NOMO-1 treated with DMSO at 0.1 percent for 48 hours (cell line): Measurements from ENCODE around the gene MBNL2.

Experiments
- DNase-seq: peaks from one replicate; lab custom pipeline; 2025; ENCODE audit not compliant: unreplicated experiment; lab: John Stamatoyannopoulos, UW

The MBNL2 gene

DNA sequence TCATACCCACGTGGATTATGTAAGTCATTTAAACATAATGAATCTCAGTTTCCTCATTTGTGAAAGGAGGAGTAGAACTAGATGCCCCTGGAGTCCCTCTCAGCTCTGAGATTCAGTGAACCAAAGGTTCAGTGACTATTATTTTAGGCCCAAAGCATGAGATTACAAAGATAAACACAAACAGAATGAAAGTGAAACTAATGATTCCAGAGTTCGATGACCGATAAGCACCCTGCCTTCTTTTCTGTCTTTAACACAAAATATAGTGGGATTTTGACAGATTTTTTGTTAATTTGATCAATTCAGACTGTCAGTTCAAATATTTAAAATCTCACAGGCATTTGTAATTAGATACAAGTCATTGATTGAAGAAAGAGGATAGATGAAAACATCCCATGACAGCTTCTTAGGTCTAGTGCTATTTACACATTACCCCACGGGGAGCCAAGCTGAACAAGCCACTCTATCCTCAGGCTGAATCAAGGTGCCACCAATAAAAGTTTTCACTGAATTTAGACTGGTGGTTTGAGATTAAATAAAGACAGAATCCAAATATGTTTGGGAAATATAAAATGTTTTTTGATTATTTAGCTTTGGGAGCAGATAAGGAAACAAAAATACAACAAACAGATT is 147.2 kb downstream of the MBNL2 start:
- peak; percentile 9 for DNase-seq

DNA sequence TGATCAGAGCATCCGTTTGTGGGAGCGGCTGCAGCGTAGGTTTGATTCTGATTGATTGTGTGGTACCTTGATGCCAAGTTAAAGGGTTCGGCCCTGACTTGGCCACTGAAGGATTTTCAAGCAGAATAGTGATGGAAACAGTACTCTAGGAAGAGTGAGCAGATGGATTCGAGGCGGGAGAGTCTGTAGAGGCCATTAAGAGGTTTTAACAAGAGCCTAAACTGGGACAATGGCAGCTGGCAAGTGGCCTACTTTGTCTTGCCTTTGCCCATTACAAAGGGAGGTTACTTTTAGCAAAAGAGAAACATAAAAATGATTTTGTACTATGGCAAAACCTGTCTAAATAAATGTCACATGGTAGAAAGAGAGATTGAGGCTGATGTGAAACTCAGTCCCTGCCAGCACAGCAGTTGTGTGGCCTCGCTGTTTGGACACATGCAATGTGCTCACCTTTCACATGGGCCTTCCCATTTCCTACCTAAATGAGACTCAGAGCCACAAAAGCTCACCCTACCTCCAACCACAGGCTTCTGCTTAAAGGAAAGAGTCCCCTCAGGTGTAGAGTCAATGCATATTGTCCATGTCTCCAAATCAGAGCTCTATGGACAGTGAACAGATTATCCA is 149.5 kb downstream of the MBNL2 start:
- no peak for DNase-seq

DNA sequence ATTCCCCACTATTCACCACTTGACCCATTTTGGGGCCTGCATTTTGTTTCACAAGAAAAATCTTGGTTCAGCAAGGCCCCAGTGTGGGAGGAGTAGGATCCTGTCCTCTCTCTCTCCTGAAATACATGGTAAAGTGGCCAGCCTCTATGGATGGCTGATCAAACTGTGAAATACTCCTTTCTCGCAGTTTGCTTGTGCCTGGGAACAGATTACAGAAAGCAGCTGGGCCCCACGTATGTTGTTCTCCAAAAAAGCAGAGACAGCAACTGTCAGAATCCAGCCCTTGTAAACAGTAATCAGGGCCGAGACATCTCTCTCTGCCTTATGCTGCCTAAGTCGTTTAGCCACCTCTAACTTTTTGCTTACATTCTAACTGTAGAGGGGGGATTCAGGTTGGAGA is 150.8 kb downstream of the MBNL2 start:
- DNase-seq = no peak

DNA sequence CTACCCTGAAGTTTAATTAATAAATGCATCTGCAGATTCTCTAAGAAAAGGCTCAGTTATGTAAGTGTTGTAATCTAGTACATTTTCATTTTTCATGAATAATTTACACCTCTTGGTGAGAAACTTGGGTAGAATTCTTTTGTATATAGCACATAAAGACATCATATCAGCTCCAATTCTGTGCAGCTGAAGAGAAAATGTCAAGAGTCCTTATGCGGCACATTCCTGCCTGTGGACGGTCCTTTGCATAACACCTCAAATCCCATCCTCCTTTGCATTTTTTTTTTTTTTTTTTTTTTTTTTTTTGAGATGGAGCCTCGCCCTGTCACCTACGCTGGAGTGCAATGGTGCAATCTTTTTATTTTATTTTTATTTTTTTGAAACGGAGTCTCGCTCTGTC is 151.7 kb downstream of the MBNL2 start:
- no peak for DNase-seq

DNA sequence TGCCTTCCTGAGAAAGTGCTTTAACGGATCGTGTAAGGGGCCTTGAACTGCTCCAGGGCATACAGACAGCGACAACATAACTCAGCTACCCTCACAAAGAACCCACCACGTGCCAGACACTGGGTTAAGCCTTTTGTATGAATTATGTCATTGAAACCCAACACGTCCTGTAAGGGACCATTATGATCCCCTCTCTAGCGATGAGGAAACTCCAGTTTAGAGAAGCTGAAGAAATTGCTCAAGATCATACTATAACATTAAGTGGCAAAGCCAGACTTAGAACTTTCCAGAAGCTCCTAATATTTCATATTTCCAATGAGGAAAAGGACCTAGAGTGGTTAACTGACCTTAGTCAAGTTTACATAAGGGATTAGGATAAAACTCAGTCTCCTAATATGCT is 154.8 kb downstream of the MBNL2 start:
- peak; percentile 8 for DNase-seq

DNA sequence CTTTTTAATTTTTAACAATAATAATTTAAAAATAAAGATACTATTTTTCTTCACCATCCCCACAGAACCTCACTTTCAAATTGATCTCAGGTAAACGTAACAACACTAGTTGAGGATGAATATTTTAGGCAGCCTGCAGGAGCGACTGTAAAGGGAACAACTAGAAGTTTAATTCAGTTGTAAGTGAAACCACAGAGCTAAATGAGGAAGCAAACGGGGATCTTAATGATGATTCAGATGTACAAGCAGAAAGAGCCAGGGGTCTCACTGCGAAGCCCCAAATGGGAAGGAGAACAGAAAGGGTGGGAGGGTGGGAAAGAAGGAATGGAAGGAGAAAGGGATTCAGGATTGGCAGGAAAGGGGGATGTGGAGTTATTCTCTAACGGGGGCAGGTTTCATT is 157.3 kb downstream of the MBNL2 start:
- peak; percentile 73 for DNase-seq

DNA sequence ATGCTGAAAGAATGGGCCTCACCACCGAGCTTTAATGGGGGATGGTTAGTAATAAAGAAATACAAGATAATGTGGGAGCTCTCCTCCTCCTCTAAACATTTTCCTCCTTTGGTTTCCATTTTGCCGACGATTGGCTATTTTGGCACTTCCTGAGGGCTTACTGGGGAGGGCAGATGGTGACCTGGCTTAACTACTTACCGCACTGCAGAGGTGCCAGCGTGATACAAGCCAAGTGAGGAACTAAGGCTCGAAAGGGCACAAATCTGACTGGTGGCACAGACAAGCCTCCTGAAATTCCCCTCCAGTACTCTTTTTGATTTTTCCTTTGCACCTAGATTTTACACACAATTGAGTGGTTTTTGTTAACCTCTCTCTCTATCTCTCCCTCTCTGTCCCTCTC is 158.6 kb downstream of the MBNL2 start:
- DNase-seq = no peak

DNA sequence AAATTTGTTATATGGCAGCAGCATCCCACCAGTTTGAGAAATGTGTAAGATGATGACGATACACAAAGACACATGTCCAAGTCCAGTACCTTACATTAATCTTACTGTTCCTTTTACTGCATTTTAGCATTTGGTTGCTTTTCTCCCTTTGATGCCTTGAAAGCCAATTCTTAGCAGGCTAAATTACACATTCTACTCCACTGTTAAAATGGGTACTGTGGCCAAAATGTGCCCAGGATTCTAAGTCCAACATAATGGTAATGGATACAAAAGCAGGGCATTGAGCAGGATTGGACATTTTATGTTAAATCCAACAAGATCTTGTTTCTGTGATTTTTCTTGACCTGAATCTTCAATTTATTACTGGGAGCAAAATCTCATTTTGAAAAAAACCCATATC is 159.1 kb downstream of the MBNL2 start:
- no peak for DNase-seq

DNA sequence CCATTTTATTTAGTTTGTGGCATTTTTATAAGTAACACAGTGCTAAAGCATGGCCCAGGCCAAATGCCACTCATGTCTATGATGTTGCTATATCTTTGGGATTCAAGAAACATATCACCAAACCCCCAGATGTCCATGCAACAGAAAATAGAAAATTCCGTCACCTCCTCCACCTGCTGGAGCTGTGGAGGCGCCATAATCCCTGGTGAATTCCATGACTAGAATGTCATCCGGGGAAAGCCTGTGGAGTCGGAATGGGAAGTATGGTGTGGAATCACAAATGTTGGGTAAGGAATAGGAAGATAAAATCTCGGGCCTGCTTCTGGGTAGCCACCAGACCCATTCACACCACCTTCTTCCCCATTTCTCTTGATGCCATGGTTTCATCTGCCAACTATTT is 160.1 kb downstream of the MBNL2 start:
- DNase-seq = no peak

DNA sequence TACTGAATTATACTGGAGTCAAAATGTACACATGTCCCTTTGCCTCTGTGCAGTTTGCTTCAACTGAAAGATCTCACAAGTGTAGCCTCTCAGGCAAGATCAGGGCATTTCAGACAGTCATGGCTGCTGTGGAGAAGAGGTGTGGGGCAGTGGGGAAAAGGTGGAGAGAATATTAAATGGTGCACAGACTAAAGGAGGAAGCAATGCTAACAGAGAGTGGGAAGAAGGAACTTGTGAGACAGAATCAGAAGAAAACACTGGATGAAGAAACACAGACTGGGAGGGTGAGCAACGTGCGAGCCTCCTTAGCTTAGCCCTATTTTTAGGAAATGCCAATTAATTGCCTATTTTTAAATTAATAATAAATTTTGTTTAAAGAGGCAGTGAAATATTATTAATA is 162.2 kb downstream of the MBNL2 start:
- peak; percentile 48 for DNase-seq

DNA sequence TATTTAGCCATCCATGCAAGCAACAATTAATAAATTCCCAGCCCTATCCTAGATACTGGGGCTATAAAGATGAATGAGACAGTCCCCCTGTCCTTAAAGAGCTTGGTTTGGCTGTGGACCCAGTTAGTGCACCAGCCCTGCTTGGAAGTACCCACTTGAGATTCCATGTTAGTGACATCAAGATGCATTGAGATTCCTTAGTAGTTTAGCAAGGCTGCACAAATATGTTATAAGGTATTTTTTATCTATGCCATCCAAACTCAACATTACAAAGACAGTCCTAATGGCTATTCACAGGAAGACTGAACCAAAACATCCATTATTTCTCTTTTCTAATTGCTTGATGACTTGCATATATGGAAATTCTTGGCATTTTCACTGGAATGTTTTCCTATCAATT is 163.0 kb downstream of the MBNL2 start:
- DNase-seq = no peak

DNA sequence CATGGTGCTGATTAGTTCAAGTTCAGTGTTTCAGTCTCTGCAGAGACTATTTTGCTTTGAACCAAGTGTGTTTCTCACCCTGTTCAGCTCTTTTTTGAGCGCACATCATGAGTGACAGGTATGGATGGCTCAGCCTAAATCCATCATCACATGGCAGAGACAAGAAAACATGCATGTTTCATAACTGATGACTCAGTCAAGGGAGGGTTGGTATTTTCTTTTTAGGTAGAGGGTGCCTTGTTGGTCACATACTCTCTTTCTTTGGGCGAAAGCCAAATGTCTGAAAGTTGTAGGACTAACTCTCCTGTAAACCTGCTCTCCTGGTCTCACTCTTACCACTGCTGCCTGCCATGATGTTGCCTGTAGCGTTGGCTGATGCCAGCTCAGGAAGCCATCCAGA is 163.7 kb downstream of the MBNL2 start:
- DNase-seq = no peak

DNA sequence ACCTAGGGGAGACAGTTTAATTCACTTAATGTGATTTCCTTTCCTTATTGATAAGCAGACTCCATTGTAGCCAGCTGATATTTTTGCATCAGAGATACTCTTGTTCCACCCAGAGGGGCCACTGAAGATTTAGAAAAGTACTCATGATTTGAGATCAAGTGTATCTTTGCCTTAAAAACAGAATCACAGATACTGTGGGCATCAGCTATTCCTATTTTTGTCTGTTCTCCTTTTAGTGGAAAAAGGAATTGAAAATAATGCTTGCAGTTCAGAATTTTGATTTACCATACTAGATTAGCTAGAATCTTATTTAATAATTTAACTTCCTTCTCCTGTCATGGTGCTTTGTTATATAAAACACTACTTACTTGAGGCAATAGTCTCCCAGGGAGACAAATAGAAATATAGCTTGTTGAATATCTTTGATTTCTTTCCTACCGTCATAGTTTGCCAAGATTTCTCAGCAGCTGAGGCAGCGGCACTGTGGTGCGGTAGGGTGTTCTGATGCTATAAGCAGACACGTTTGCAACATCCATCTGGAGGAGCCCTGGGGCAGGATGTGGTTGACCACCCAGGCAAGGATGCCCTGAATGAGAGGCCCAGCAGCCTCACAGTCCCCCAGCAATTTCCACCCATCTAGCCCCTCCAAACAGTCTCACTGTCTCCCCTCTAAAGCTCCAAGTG is 164.8 kb downstream of the MBNL2 start:
- DNase-seq = peak; percentile 68

DNA sequence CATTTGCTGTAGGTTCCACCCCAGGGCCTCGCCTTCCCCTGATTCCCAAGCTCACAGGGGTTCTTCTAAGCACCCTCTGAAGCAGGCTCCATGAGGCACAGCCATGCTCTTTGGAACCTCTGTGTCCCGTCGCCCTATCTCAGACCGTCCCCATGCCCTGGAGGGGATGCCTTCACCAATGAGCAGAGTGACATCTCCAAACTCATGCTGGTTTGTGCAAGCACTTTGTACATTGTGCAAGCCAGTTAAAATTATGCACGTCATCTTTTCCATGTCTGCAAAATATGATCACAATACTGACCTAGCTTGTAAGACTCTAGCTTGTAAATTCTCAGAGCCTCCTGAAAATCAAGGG is 165.3 kb downstream of the MBNL2 start:
- peak; percentile 70 for DNase-seq

DNA sequence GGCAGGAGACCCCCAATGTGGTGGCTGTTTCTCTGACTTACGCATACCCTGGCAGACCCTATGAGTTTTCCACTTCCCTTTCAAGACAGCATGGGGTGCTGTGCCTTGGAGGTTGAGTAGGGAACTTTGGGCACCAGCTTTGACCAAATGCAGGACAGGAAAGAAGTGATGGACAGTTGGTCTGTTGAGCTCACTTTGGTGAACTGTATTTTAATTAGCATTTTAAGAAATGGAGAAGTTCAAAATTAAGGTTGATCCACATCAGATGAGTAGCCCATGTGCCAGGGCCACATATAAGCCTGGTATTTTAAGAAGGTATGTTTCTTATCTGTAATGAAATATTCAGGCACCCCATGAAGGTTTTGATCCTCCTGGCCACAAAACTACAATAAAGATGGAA is 165.8 kb downstream of the MBNL2 start:
- peak; percentile 32 for DNase-seq

DNA sequence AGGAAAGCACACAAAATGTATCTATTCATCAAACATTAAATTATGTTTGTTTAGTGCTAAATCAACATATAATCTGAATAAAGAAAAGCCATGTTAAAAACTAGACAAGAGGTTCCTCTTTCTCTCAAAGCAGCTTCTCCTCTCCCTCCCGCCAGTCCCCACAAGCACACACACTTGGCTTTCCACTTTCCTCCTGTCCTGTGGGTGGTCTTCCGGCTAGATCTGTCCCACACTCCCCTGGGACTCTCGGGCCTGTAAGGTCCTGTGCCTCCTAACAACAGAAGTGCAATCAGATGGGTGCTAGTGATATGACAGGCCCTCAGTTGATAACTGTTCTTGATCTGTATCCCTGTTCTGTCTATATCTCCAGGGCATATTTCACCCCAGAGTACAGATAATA is 166.2 kb downstream of the MBNL2 start:
- peak; percentile 28 for DNase-seq

DNA sequence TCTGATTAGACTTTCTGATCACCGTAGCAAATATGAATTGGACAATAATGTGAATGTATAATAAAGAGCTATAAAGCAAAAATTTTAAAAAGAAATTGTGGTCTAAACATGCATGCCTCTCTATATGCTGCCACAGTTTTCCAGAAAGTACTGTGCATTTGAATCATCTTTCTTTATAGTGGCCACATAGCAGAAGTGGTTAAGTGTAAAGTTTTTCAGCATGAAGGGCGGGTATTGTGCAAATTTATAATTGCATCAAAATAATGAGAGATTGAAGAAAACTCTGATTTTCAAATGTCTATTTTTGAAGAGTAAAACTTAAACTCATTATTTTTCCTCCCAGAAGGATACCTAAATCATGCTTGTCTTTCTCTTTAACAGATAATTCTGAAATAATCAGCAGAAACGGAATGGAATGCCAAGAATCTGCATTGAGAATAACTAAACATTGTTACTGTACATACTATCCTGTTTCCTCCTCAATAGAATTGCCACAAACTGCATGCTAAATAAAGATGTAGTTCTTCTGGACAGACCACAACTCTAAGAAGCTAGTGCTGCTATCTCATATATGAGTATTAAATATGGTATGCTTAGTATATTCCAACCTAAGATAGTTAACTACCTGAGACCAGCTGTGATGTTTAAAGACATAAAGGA is 168.9 kb downstream of the MBNL2 start:
- DNase-seq = no peak

DNA sequence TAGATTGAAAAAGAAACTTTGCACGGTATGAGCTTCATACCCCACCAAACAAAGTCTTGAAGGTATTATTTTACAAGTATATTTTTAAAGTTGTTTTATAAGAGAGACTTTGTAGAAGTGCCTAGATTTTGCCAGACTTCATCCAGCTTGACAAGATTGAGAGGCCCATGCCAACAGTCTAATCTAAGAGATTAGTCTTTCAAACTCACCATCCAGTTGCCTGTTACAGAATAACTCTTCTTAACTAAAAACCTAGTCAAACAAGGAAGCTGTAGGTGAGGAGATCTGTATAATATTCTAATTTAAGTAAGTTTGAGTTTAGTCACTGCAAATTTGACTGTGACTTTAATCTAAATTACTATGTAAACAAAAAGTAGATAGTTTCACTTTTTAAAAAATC is 169.9 kb downstream of the MBNL2 start:
- DNase-seq = no peak

DNA sequence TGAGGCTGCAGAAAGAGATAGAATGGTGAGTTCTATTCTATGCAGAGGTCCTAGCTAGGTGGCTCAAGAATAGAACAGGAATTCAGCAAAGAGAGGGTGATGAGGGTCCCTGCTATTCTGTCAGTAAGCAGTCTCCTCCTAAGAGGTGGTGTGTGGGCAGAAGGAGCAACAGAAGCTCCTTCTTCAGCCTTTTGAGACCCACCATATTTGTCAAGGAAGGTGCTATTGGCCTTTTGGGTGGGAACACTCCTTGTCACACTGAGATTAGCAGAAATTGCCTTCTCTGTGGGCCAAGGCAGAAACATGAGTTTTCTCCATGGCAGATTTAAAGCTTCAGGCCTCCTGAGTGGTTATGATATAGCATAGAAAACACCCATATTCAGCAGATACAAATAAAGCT is 172.4 kb downstream of the MBNL2 start:
- no peak for DNase-seq

DNA sequence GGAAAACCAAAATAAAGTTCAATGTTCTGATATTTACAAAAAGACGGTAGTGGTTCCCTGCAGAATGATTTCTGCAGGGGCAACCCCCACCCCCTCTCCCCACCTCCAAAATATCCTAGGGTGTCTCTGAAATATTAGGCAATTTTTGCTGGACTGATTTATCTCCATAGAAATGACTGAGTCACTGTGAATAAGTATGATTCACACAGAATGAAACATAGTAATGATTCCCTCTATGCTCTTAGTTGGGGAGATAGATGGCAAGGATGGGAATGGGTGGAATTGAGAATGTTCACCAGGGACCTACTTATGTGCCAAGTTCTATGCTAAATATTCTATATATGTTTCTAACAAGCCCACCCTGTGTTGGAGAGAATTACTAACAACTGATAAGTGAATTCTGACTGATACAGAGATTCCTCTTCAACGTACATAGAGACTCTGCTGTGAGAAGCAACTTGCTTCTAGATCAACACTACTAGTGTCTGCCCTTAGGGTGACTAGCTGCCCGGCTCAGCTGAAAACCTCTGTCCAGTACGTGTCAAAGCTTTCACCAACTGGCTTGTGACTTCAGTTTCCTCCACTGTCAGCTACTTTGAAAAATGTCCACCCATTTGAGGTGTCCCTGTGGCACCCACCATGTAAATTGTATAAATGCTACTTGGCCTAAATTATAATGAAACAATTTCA is 173.5 kb downstream of the MBNL2 start:
- DNase-seq = no peak

DNA sequence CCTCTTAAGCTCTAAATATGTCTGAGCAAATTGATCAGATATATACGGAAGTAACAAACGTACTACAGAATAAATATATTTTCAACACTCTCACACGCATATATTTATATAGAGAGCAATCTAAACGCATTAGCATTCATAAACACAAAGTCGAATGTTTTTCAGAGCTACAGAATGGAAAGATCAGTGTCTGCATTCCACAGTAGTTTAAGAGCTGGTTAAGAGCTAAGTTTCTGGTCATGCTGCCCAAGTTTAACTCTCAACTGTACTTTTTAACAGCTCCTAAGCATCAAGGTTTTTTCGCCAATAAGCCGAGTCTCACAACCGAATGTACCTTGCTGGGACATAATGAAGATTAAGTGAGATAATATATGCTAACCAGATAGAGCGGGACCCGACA is 175.1 kb downstream of the MBNL2 start:
- DNase-seq = no peak

DNA sequence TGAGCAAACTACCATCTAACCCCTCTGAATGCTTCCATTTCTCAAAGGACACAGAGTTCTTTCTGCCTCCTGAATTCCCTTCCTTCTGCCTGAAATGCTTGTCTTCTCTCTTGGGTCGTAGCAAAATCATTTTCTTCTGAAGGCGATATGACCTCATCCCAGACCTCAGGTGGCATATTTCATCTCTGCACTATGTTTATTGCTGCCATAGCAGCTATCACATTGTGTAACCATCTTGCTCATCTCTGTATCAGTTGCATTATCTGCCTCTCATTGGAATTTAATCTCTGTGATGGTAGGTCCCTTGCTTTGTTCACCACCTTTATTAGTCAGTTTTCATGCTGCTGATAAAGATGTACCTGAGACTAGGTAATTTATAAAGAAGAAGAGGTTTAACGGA is 179.3 kb downstream of the MBNL2 start:
- no peak for DNase-seq
